ENCODE results near the gene ARFGEF3. TPM values are rescaled to one million over a fixed set of nuclear protein-coding genes. Genes with fewer than 3 reads are reported as not detected.
"Not testable (repeated sequence)": the region's sequence is repeated elsewhere in the genome, so short reads cannot be mapped to it uniquely, and the experiment has no call there.

ARFGEF3 gene
- total RNA-seq, 3 donors from 2014 or later: 1.9 to 28.1 (median 22.0) TPM

DNA sequence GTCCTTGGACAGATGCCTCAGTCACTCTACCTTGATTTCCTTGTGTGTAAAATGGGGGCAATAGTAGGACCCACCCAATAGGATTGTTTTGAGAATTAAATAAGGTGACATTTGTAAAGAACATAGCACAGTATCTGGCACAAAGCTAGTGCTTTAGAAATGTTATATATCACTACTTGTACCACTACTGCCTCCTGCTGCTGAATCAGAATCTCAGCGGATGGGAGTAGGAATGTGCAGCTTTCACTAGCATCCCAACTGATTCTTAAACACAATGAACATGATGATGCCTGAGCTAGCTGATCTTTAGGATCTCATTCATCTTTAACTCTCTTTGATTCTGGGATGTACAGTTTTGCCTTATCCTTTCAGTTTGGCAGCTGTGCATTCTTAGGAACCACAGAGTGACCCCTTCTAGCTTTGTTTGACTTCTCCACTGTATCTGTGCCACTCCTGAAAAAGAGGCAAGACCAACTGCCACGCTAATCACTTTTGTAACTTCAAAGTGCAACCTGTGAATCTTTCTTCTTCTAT, 49.4 kb downstream of the ARFGEF3 start:
- H3K36me3 ChIP-seq: no peaks in the 10 kb centered on the region
- H3K27ac ChIP-seq: no peak overlapping the region
- no peaks in the 10 kb centered on the region for H3K27me3 ChIP-seq
- DNase-seq (ENCODE audit: low spot score in 2 of 2): no peak
- intact Hi-C loops (cut with DNase I; ENCODE audit: low total_unique reads): no loop called here
- no peak overlapping the region for H3K4me3 ChIP-seq
- no peaks in the 10 kb centered on the region for H3K4me1 ChIP-seq
- H3K9me3 ChIP-seq: no peaks in the 10 kb centered on the region
- TF ChIP-seq, protein P1, sequence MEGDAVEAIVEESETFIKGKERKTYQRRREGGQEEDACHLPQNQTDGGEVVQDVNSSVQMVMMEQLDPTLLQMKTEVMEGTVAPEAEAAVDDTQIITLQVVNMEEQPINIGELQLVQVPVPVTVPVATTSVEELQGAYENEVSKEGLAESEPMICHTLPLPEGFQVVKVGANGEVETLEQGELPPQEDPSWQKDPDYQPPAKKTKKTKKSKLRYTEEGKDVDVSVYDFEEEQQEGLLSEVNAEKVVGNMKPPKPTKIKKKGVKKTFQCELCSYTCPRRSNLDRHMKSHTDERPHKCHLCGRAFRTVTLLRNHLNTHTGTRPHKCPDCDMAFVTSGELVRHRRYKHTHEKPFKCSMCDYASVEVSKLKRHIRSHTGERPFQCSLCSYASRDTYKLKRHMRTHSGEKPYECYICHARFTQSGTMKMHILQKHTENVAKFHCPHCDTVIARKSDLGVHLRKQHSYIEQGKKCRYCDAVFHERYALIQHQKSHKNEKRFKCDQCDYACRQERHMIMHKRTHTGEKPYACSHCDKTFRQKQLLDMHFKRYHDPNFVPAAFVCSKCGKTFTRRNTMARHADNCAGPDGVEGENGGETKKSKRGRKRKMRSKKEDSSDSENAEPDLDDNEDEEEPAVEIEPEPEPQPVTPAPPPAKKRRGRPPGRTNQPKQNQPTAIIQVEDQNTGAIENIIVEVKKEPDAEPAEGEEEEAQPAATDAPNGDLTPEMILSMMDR (IDR thresholded peaks at IDR 0.05): no peak
- TF ChIP-seq POLR2AphosphoS5 (IDR thresholded peaks at IDR 0.05) (no peak), POLR2A (IDR thresholded peaks at IDR 0.05) (no peak)

DNA sequence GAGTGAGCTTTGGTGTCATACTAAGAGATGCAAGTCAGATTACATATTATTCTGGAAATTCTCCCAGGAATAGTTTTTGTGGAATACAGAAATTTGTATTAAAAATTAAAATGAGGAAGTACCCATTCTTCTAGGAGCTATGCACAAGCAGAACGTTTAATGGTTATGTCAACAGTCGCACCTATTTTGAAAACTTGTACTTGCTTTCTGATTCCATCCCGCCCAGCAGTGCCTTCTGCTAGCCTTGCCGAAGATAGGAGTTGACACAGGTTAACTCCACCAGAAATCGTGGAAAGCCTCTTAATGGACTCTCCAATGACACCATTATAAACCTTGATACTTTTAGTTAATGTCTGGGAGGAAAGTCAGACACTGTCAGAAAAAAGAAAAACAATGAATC, 49.9 kb downstream of the ARFGEF3 start:
- Histone ChIP-seq H3K9me3 (no peaks in the 10 kb centered on the region), H3K4me3 (no peak overlapping the region), H3K27me3 (no peaks in the 10 kb centered on the region), H3K36me3 (no peaks in the 10 kb centered on the region), H3K27ac (no peak overlapping the region), H3K4me1 (no peaks in the 10 kb centered on the region)
- TF ChIP-seq POLR2AphosphoS5 (IDR thresholded peaks at IDR 0.05) (no peak), POLR2A (IDR thresholded peaks at IDR 0.05) (no peak)
- TF ChIP-seq, protein P1 (IDR thresholded peaks at IDR 0.05): no peak
- intact Hi-C loops (cut with DNase I; ENCODE audit: low total_unique reads): no loop called here
- DNase-seq (ENCODE audit: low spot score in 2 of 2): no peak

DNA sequence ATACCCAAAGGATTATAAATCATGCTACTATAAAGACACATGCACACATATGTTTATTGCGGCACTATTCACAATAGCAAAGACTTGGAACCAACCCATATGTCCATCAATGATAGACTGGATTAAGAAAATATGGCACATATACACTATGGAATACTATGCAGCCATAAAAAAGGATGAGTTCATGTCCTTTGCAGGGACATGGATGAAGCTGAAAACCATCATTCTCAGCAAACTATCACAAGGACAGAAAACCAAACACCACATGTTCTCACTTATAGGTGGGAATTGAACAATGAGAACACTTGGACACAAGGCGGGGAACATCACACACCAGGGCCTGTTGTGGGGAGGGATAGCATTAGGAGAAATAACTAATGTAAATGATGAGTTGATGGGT, 50.8 kb downstream of the ARFGEF3 start:
- H3K9me3 ChIP-seq; DNase-seq (ENCODE audit: low spot score in 2 of 2); intact Hi-C loops (cut with DNase I; ENCODE audit: low total_unique reads); H3K4me3 ChIP-seq; H3K36me3 ChIP-seq; H3K4me1 ChIP-seq; H3K27me3 ChIP-seq; H3K27ac ChIP-seq: not testable (repeated sequence)

DNA sequence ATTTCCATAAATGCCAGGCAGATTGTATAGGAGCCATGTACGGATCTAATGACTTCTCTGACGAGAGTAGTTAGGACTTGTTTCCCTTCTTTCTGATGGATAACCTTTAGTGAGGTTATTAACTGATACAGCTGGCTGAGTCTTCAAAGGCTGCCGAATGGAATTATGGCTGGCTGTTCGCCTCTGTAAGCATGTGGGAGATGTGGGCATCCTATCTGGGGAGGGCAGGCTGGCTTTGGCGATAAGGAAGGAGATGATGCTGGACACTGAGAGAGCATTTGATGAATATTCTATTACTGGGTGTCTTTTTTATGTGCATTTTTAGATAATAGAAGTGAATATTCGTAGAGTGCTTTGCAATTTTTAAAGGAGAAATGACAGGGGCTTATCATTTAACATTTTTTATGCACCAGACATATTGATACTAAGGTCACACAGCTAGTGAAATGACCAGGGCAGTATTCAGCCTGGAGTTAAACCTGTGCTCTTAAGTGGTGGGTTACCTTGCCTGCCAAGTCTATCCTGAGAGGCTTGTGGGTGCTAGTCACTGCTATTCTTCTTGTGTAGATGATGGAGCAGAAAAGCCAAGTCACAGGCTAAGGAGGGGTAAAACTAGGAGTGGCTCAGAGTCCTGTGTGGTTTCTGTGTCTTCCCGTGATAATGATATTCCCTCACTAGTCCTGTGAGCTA, 53.5 kb downstream of the ARFGEF3 start:
- H3K9me3 ChIP-seq: no peaks in the 10 kb centered on the region
- intact Hi-C loops (cut with DNase I; ENCODE audit: low total_unique reads): no loop called here
- H3K27me3 ChIP-seq: no peaks in the 10 kb centered on the region
- TF ChIP-seq, protein P1 (IDR thresholded peaks at IDR 0.05): no peak
- TF ChIP-seq POLR2AphosphoS5 (IDR thresholded peaks at IDR 0.05): no peak
- TF ChIP-seq POLR2A (IDR thresholded peaks at IDR 0.05): no peak
- no peak for DNase-seq (ENCODE audit: low spot score in 2 of 2)
- no peak overlapping the region for H3K4me3 ChIP-seq
- no peaks in the 10 kb centered on the region for H3K4me1 ChIP-seq
- H3K27ac ChIP-seq: no peak overlapping the region
- no peaks in the 10 kb centered on the region for H3K36me3 ChIP-seq

DNA sequence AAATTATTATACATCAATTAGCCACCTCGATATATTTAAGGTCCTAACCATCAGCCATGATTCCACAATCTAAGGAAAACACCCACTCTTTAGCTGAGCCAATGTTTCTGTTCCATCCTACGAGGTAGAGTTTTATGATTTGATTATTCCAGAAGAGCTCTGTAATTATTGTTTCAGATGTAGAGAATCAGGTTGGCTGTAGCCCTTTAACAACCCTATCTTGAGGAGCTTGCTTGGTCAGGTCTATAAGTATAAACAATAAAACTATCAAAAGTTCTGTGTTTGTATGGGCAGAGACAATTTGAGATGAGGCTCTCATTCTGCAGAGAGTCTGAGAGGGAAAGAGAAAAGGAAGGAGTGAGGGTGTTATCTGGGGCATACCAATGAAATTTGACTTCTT, 56.7 kb downstream of the ARFGEF3 start, which contains the start of gene PBOV1:
Gene PBOV1, minus strand, starts transcription at position 43 of the 400 bp plus-strand sequence. CDS start 96 bp downstream, outside the sequence.
- no peak within 1 kb of the TSS for H3K27ac ChIP-seq
- no peaks in the 10 kb centered on the region for H3K36me3 ChIP-seq
- intact Hi-C loops (cut with DNase I; ENCODE audit: low total_unique reads): no loop called here
- no peak for TF ChIP-seq POLR2A (IDR thresholded peaks at IDR 0.05)
- H3K4me3 ChIP-seq: no peak within 1 kb of the TSS
- H3K4me1 ChIP-seq: no peaks in the 10 kb centered on the region
- DNase-seq (ENCODE audit: low spot score in 2 of 2): no peak
- no peaks in the 10 kb centered on the region for H3K9me3 ChIP-seq
- no peaks in the 10 kb centered on the region for H3K27me3 ChIP-seq

DNA sequence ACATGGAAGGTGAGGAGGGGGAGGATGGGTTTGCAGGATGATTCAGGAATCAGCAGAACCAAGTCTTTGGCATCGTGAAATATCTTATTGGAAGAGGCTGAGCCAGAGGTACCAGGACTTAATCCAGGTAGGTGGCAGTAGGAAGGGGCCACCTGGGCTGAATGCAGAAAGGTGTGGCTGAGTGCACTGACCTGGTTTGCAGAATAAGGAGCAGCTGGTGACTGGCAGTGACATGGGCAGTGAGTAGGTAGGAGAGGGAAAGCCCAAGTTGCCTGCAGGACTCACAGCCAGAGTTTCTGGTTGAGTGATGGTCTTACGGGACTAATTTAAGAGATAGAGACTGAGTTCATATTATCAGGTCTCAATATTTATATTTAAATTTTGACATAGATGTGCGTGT, 57.7 kb downstream of the ARFGEF3 start:
- H3K4me1 ChIP-seq: no peaks in the 10 kb centered on the region
- no peaks in the 10 kb centered on the region for H3K9me3 ChIP-seq
- intact Hi-C loops (cut with DNase I; ENCODE audit: low total_unique reads): no loop called here
- no peaks in the 10 kb centered on the region for H3K27me3 ChIP-seq
- TF ChIP-seq POLR2AphosphoS5 (IDR thresholded peaks at IDR 0.05) (no peak), POLR2A (IDR thresholded peaks at IDR 0.05) (no peak)
- TF ChIP-seq, protein P1 (IDR thresholded peaks at IDR 0.05): no peak
- no peaks in the 10 kb centered on the region for H3K36me3 ChIP-seq
- no peak overlapping the region for H3K4me3 ChIP-seq
- no peak overlapping the region for H3K27ac ChIP-seq
- no peak for DNase-seq (ENCODE audit: low spot score in 2 of 2)

All from breast epithelium (tissue), 4 donors.